HepG2 (cell line): ENCODE results near the gene VAMP2. TPM values are rescaled to one million over a fixed set of nuclear protein-coding genes. Genes with fewer than 3 reads are reported as not detected.

Experiments used
- AFF4 ChIP-seq: sonication (generic); formaldehyde crosslinking; IDR thresholded peaks from 2 replicates; pipeline ENCODE4 v1.4.0; 2020; ENCODE audit warnings: missing genetic modification reagents
- CREM ChIP-seq, 2 experiments: sonication (generic) in 1 of 2; formaldehyde crosslinking in 1 of 2; IDR thresholded peaks; 2 replicates each; pipeline versions ENCODE4 v1.4.0 to v1.6.1; 2016 to 2020; ENCODE audit warnings: antibody characterized with exemption in 1 of 2, mild to moderate bottlenecking in 1 of 2, missing genetic modification reagents in 1 of 2
- DMTF1 ChIP-seq: sonication (generic); formaldehyde crosslinking; IDR thresholded peaks from 2 replicates; pipeline ENCODE4 v1.4.0; 2020; ENCODE audit warnings: mild to moderate bottlenecking, missing genetic modification reagents
- KAT8 ChIP-seq: IDR thresholded peaks from 2 replicates; pipeline ENCODE4 v1.6.1; 2016; ENCODE audit warnings: missing genetic modification reagents, missing compliant biosample characterization
- MYC ChIP-seq: sonication (generic); formaldehyde crosslinking; IDR thresholded peaks from 2 replicates; pipeline ENCODE4 v1.9.0; 2021; ENCODE audit warnings: missing genetic modification reagents, borderline replicate concordance
- RBM39 ChIP-seq: fragments of 200-400 bp; formaldehyde crosslinking; IDR thresholded peaks from one replicate; pipeline ENCODE4 v1.6.1; 2018; ENCODE audit warnings: antibody characterized with exemption, mild to moderate bottlenecking, low read depth, low read length; ENCODE audit not compliant: poor library complexity, severe bottlenecking
- ZBTB26 ChIP-seq: IDR thresholded peaks from 2 replicates; pipeline ENCODE4 v1.6.1; 2016; ENCODE audit warnings: missing compliant biosample characterization, missing genetic modification reagents, borderline replicate concordance
- ZBTB44 ChIP-seq: sonication (generic); formaldehyde crosslinking; IDR thresholded peaks from 2 replicates; pipeline ENCODE4 v1.4.0; 2020; ENCODE audit warnings: missing genetic modification reagents
- ZNF253 ChIP-seq: sonication (generic); formaldehyde crosslinking; IDR thresholded peaks from 2 replicates; pipeline ENCODE4 v1.8.0; 2022; ENCODE audit warnings: mild to moderate bottlenecking, missing genetic modification reagents, borderline replicate concordance
- ZNF543 ChIP-seq: sonication (generic); formaldehyde crosslinking; IDR thresholded peaks from 2 replicates; pipeline ENCODE4 v1.4.0; 2020; ENCODE audit warnings: mild to moderate bottlenecking, missing genetic modification reagents
- ZNF546 ChIP-seq: sonication (generic); formaldehyde crosslinking; conservative IDR thresholded peaks from 2 replicates; pipeline ENCODE4 v1.8.1; 2023; ENCODE audit warnings: mild to moderate bottlenecking, missing genetic modification reagents
- ZNF784 ChIP-seq: sonication (generic); formaldehyde crosslinking; IDR thresholded peaks from 2 replicates; pipeline ENCODE4 v1.5.1; 2020; ENCODE audit warnings: missing genetic modification reagents, mild to moderate bottlenecking, borderline replicate concordance
- ZXDC ChIP-seq: sonication (generic); formaldehyde crosslinking; IDR thresholded peaks from 2 replicates; pipeline ENCODE4 v1.5.0; 2020; ENCODE audit warnings: mild to moderate bottlenecking, missing genetic modification reagents
- polyA plus RNA-seq, 8 experiments: library from polyadenylated mRNA; depleted of rRNA in 3 of 8; stranded (reverse) in 7 of 8; unstranded in 1 of 8; fragments of >200 nt; fragmentation: Illumina TruSeq in 4 of 8; extraction: Trizol in 4 of 8; gene quantifications; 2 replicates each; pipeline versions ENCODE4 v1.2.1 to v1.2.3, GENCODE V29; 2011 to 2016; ENCODE audit warnings: low read depth in 4 of 8, missing spikeins in 1 of 8, mixed read lengths in 1 of 8; ENCODE audit not compliant: insufficient read depth in 1 of 8
- total RNA-seq, 5 experiments: library from RNA; depleted of rRNA; stranded (reverse); fragments of >200 nt; fragmentation: Illumina TruSeq; extraction: Trizol; gene quantifications; 2 replicates each; pipeline ENCODE4 v1.2.3, GENCODE V29; 2016; ENCODE audit warnings: low read depth in 1 of 5

VAMP2 gene
- total and polyA plus RNA-seq, 2 of the 13 experiments (the other 11 are each of a cell fraction or from before 2014, with no cell fraction given) = 3.9 to 17.2 TPM

GRCh38 chr17:8119581-8120519 is 42.9 kb downstream of the VAMP2 start (continued):
- TF ChIP-seq DMTF1 (CRISPR knock-in tag) = no peak
- TF ChIP-seq ZXDC (CRISPR knock-in tag) = no peak
- TF ChIP-seq ZNF784 = no peak
- TF ChIP-seq KAT8 (CRISPR knock-in tag) = peak; percentile 58; the same call in 1 of the 2 replicates
- no peak for TF ChIP-seq AFF4 (CRISPR knock-in tag)
- TF ChIP-seq ZNF546 (CRISPR knock-in tag) = no peak
- TF ChIP-seq RBM39 = no peak
- TF ChIP-seq ZBTB26 = 0 out of 2 replicates have a peak, but pooled peaks have one; percentile 43
- TF ChIP-seq CREM (IDR thresholded peaks at IDR 0.05) = peak; percentile 21; the same call in 1 of the 2 replicates
- no peak for TF ChIP-seq CREM (CRISPR knock-in tag; IDR thresholded peaks at IDR 0.05)
- TF ChIP-seq ZBTB44 (CRISPR knock-in tag) = no peak
- 0 out of 2 replicates have a peak, but pooled peaks have one; percentile 28 for TF ChIP-seq ZNF543 (CRISPR knock-in tag)
- no peak; the same call in 1 of the 2 replicates for TF ChIP-seq MYC (CRISPR knock-in tag)
- no peak for TF ChIP-seq ZNF253 (CRISPR knock-in tag)
